22Rv1 (cell line): Measurements from ENCODE around the gene FEV.

ENCODE experiments used
- ZFX ChIP-seq: fragments of 450-650 bp; IDR thresholded peaks from 2 replicates; pipeline ENCODE4 v1.6.1; 2017; ENCODE audit warnings: antibody characterized with exemption, borderline replicate concordance
- TF ChIP-seq, protein P1 (sequence below): fragments of 450-650 bp; IDR thresholded peaks from 2 replicates; pipeline ENCODE4 v1.5.1; 2017; ENCODE audit warnings: mild to moderate bottlenecking

DNA sequence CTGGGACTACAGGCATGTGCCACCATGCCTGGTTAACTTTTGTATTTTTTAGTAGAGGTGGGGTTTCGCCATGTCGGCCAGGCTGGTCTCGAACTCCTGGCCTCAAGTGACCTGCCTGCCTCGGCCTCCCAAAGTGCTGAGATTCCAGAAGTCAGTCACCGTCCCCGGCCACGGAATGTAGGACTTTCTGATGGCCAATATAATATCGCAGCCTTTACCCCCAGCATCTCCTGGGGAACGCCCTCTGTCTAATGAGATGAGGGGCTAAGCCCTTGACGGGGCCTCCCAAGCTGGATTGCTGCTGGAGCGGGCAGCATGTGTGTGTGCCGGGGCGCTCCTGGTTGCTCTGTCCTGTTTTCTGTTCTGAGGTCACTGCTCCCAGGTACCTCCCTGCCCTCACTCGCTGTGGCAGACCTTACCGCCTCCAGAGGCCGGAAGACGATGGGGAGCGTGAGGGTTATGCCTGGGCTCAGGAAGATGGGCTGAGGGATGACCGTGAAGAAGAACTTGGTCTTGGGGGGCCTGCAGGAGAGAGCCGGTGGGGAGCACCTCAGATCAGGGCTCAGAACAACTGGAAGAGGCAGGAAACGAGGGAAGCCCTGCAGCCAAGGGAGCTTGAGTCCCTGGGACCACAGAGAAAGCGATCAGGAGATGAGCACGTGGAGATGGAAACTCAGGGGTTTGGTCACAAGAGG is 47.2 kb upstream of the FEV start:
- TF ChIP-seq, protein P1, sequence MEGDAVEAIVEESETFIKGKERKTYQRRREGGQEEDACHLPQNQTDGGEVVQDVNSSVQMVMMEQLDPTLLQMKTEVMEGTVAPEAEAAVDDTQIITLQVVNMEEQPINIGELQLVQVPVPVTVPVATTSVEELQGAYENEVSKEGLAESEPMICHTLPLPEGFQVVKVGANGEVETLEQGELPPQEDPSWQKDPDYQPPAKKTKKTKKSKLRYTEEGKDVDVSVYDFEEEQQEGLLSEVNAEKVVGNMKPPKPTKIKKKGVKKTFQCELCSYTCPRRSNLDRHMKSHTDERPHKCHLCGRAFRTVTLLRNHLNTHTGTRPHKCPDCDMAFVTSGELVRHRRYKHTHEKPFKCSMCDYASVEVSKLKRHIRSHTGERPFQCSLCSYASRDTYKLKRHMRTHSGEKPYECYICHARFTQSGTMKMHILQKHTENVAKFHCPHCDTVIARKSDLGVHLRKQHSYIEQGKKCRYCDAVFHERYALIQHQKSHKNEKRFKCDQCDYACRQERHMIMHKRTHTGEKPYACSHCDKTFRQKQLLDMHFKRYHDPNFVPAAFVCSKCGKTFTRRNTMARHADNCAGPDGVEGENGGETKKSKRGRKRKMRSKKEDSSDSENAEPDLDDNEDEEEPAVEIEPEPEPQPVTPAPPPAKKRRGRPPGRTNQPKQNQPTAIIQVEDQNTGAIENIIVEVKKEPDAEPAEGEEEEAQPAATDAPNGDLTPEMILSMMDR = no peak
- no peak for TF ChIP-seq ZFX
